Immature natural killer cell (primary cell): ENCODE results near the gene HNRNPM. TPM values are rescaled to one million over a fixed set of nuclear protein-coding genes. Genes with fewer than 3 reads are reported as not detected.
A peak's percentile ranks its signal among the peaks of the same experiment; 100 is the strongest.

ENCODE experiments used
- DNase-seq, 3 donors: peaks; one replicate each; pipeline ENCODE4 v3.0.0; 2022; ENCODE audit warnings: mixed read lengths in 1 of 3
- H3K27ac Mint-ChIP-seq, 6 donors: one replicate each; pipeline ENCODE4 v1.8.0; 2020; ENCODE audit warnings: mixed read lengths in 6 of 6, mild to moderate bottlenecking in 5 of 6, inconsistent platforms in 4 of 6, moderate library complexity in 3 of 6
- H3K27me3 Mint-ChIP-seq, 3 donors: one replicate each; pipeline ENCODE4 v1.8.0; 2020 to 2021; ENCODE audit warnings: low read depth in 3 of 3, mild to moderate bottlenecking in 3 of 3, mixed read lengths in 3 of 3, moderate library complexity in 3 of 3, inconsistent platforms in 1 of 3
- H3K36me3 Mint-ChIP-seq, 3 donors: one replicate each; pipeline ENCODE4 v1.8.0; 2020; ENCODE audit warnings: mixed read lengths in 3 of 3, inconsistent platforms in 2 of 3, mild to moderate bottlenecking in 2 of 3
- H3K4me1 Mint-ChIP-seq, 2 donors: one replicate each; pipeline ENCODE4 v1.8.0; 2020; ENCODE audit warnings: inconsistent platforms in 2 of 2, mild to moderate bottlenecking in 2 of 2, mixed read lengths in 2 of 2, moderate library complexity in 1 of 2
- H3K4me3 Mint-ChIP-seq, 5 donors: one replicate each; pipeline ENCODE4 v1.8.0; 2020; ENCODE audit warnings: mild to moderate bottlenecking in 5 of 5, mixed read lengths in 5 of 5, inconsistent platforms in 3 of 5, moderate library complexity in 3 of 5
- H3K9me3 Mint-ChIP-seq, 6 donors: one replicate each; pipeline ENCODE4 v1.8.0; 2020; ENCODE audit warnings: mild to moderate bottlenecking in 6 of 6, mixed read lengths in 6 of 6, inconsistent platforms in 4 of 6, moderate library complexity in 3 of 6
- polyA plus RNA-seq, 3 donors: library from polyadenylated mRNA; unstranded; fragments of 300-500 nt; fragmentation: Illumina TruSeq; gene quantifications; one replicate each; pipeline ENCODE4 v1.2.3, GENCODE V29; 2021

HNRNPM gene
- polyA plus RNA-seq, 3 donors from 2014 or later, result 163 to 287 (median 209) TPM

GRCh38 chr19:8473648-8474476, 29.1 kb downstream of the HNRNPM start:
- no peak overlapping the region for H3K4me3 Mint-ChIP-seq
- peaks cover 18 to 54% (median 32%) of the 10 kb centered on the region in 3 donors for H3K36me3 Mint-ChIP-seq
- peaks cover 27 to 43% of the 10 kb centered on the region in 2 donors for H3K4me1 Mint-ChIP-seq
- H3K27ac Mint-ChIP-seq, result peak overlapping the region in 4 of 6 donors; percentile 20 to 78 (median 68)
- H3K27me3 Mint-ChIP-seq, result peaks cover 0 to 12% (median 9%) of the 10 kb centered on the region in 3 donors
- no peaks in the 10 kb centered on the region for H3K9me3 Mint-ChIP-seq
- DNase-seq, result no peak

DNA sequence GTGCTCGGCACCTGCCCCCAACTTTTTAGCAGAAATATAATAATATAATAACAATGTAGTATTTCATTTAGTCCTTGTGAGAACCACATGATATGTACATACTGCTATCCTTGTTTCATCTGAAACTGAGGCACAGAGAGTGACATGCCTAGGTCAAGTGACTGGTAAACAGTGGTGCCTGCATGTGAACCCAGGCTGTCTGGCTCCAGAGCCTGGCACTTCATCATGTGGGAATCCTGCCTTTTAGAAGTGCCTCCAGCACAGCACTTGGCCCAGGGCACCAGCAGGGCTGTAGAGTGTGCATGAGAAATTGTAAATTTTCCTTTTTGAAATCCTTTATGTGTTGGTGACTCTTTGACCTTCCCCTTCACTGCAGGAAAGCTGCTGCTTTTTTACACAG, 30.2 kb downstream of the HNRNPM start:
- Mint-ChIP-seq H3K9me3 (no peaks in the 10 kb centered on the region), H3K4me1 (peaks cover 31 to 49% of the 10 kb centered on the region in 2 donors), H3K27me3 (peaks cover 0 to 9% (median 9%) of the 10 kb centered on the region in 3 donors), H3K36me3 (peaks cover 9 to 43% (median 24%) of the 10 kb centered on the region in 3 donors), H3K27ac (no peak overlapping the region), H3K4me3 (no peak overlapping the region)
- DNase-seq, result no peak

DNA sequence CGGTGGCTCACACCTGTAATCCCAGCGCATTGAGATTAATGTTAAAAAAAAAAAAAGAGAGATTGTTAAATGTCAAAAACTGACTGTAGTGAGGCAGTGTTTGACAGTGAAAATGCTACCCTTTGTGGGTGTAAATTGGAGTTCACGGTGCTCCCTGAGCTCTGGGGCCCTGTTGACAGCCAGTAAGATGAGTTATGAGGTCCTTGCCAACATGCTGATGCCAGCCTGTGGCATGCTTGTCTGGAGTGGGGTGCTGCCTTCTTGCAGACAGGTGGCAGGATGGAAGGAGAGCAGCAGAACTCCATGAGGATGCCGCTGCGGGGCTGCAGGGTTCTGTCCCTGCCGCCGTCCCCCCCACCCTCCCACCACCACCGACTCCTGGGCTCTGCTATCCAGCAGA, 31.7 kb downstream of the HNRNPM start:
- Mint-ChIP-seq H3K27me3 (peaks cover 0 to 11% (median 9%) of the 10 kb centered on the region in 3 donors), H3K36me3 (peaks cover 9 to 29% (median 17%) of the 10 kb centered on the region in 3 donors), H3K9me3 (no peaks in the 10 kb centered on the region), H3K27ac (peak overlapping the region in 1 of 6 donors; percentile 67), H3K4me1 (peaks cover 45 to 62% of the 10 kb centered on the region in 2 donors), H3K4me3 (no peak overlapping the region)
- DNase-seq, result no peak

GRCh38 chr19:8477889-8478288, 33.1 kb downstream of the HNRNPM start:
- Mint-ChIP-seq H3K36me3 (peaks cover 10 to 37% (median 19%) of the 10 kb centered on the region in 3 donors), H3K27ac (peak overlapping the region; percentile 75 to 93 (median 86)), H3K9me3 (no peaks in the 10 kb centered on the region), H3K4me1 (peaks cover 51 to 68% of the 10 kb centered on the region in 2 donors), H3K27me3 (peaks cover 0 to 10% (median 9%) of the 10 kb centered on the region in 3 donors), H3K4me3 (peak overlapping the region; percentile 2 to 64 (median 8))
- DNase-seq, result peak; percentile 14 to 24 (median 16)

DNA sequence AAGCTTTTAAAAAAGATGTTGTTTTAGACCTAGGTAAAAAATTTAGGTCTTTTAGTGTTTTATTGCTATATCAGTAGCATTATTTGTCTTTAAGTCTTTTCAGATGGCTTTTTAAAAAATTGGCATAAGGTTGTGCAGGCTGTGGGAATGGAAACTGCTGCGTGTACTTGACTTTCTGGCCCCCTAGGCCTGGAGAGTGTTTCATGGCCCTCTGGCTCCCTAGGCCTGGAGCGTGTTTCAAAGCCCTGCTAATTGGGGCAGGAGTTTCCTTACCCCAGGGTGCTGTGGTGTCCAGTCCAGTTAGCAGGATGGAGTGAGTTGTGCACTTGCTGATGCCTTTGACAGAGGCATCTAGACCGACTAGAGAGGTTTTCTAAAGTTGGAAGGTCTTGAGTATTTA, 33.8 kb downstream of the HNRNPM start:
- Mint-ChIP-seq H3K4me1 (peaks cover 53 to 71% of the 10 kb centered on the region in 2 donors), H3K27me3 (peaks cover 0 to 10% (median 9%) of the 10 kb centered on the region in 3 donors), H3K9me3 (no peaks in the 10 kb centered on the region), H3K4me3 (peak overlapping the region in 2 of 5 donors; percentile 19 to 48), H3K36me3 (peaks cover 11 to 40% (median 21%) of the 10 kb centered on the region in 3 donors), H3K27ac (peak overlapping the region in 4 of 6 donors; percentile 60 to 90 (median 76))
- no peak for DNase-seq

- peaks cover 2 to 14% (median 11%) of the 10 kb centered on the region in 3 donors for H3K27me3 Mint-ChIP-seq
- H3K4me3 Mint-ChIP-seq, result peak overlapping the region in 4 of 5 donors; percentile 7 to 74 (median 56)
- peak overlapping the region; percentile 42 to 82 (median 76) for H3K27ac Mint-ChIP-seq
- H3K36me3 Mint-ChIP-seq, result peaks cover 9 to 29% (median 16%) of the 10 kb centered on the region in 3 donors
- DNase-seq, result no peak
- H3K4me1 Mint-ChIP-seq, result peaks cover 50 to 55% of the 10 kb centered on the region in 2 donors
- H3K9me3 Mint-ChIP-seq, result no peaks in the 10 kb centered on the region
These were observed 36.4 kb downstream of the HNRNPM start for GRCh38 chr19:8481201-8481600.

DNA sequence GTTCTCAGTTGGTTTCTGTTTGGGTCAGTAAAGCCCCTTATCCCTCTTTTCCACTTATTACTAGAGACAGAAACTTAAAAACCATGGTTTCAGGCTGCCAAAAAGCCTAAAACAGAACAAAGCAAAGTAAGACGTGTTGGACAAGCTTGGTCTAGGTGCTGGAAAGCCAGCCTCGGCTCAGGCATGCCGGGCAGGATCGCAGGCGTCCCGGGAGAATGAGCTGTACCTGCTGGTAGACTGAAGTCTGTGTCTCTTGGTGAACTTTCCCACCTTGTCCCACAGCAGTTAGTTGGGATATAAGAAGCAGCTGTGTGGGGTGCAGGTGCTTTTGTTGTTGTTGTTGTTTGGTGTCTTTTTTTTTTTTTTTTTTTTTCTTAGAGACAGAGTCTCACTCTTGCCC, 36.8 kb downstream of the HNRNPM start:
- peaks cover 9 to 30% (median 19%) of the 10 kb centered on the region in 3 donors for H3K36me3 Mint-ChIP-seq
- H3K9me3 Mint-ChIP-seq, result no peaks in the 10 kb centered on the region
- peak overlapping the region in 5 of 6 donors; percentile 9 to 82 (median 76) for H3K27ac Mint-ChIP-seq
- no peak overlapping the region for H3K4me3 Mint-ChIP-seq
- peaks cover 2 to 15% (median 12%) of the 10 kb centered on the region in 3 donors for H3K27me3 Mint-ChIP-seq
- no peak for DNase-seq
- H3K4me1 Mint-ChIP-seq, result peaks cover 53 to 55% of the 10 kb centered on the region in 2 donors

GRCh38 chr19:8482696-8483095, 37.9 kb downstream of the HNRNPM start:
- H3K4me3 Mint-ChIP-seq, result no peak overlapping the region
- no peaks in the 10 kb centered on the region for H3K9me3 Mint-ChIP-seq
- H3K36me3 Mint-ChIP-seq, result peaks cover 9 to 33% (median 27%) of the 10 kb centered on the region in 3 donors
- H3K4me1 Mint-ChIP-seq, result peaks cover 53 to 56% of the 10 kb centered on the region in 2 donors
- H3K27me3 Mint-ChIP-seq, result peaks cover 2 to 18% (median 15%) of the 10 kb centered on the region in 3 donors
- no peak for DNase-seq
- H3K27ac Mint-ChIP-seq, result peak overlapping the region in 2 of 6 donors; percentile 4 to 41

DNA sequence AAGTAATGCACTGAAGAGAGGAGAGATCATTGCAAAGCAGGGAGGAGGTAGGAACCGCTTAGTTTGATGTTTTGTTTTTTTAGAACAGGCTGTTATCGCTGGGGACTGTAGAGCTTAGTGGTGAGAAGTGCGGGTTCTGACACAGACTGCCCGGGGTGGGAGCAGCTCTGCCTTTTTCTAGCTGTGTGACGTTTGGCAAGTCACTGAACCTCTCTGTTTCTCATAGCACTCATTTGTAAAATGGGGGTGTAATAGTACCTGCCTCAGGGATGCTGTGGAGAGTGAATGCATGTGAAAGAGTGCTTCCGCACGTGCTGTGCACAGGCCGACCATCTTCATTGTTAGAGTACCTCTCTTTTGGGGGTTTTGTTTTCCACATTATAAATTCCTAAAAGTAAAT, 38.4 kb downstream of the HNRNPM start:
- peaks cover 3 to 15% (median 12%) of the 10 kb centered on the region in 3 donors for H3K27me3 Mint-ChIP-seq
- no peak for DNase-seq
- H3K36me3 Mint-ChIP-seq, result peaks cover 6 to 31% (median 24%) of the 10 kb centered on the region in 3 donors
- H3K27ac Mint-ChIP-seq, result peak overlapping the region in 4 of 6 donors; percentile 9 to 41 (median 15)
- H3K4me1 Mint-ChIP-seq, result peaks cover 53 to 56% of the 10 kb centered on the region in 2 donors
- no peak overlapping the region for H3K4me3 Mint-ChIP-seq
- no peaks in the 10 kb centered on the region for H3K9me3 Mint-ChIP-seq

- no peaks in the 10 kb centered on the region for H3K9me3 Mint-ChIP-seq
- peaks cover 53 to 54% of the 10 kb centered on the region in 2 donors for H3K4me1 Mint-ChIP-seq
- DNase-seq, result no peak
- H3K27ac Mint-ChIP-seq, result no peak overlapping the region
- peaks cover 4 to 16% (median 13%) of the 10 kb centered on the region in 3 donors for H3K27me3 Mint-ChIP-seq
- H3K36me3 Mint-ChIP-seq, result peaks cover 5 to 35% (median 20%) of the 10 kb centered on the region in 3 donors
- no peak overlapping the region for H3K4me3 Mint-ChIP-seq
These were observed 39.6 kb downstream of the HNRNPM start for GRCh38 chr19:8484331-8484894.

GRCh38 chr19:8485561-8486371, 41.0 kb downstream of the HNRNPM start:
- Mint-ChIP-seq H3K36me3 (peaks cover 5 to 37% (median 20%) of the 10 kb centered on the region in 3 donors), H3K9me3 (no peaks in the 10 kb centered on the region), H3K4me3 (no peak overlapping the region), H3K27ac (peak overlapping the region in 4 of 6 donors; percentile 26 to 88 (median 58)), H3K27me3 (peaks cover 8 to 16% (median 13%) of the 10 kb centered on the region in 3 donors), H3K4me1 (peaks cover 47 to 48% of the 10 kb centered on the region in 2 donors)
- no peak for DNase-seq

- H3K9me3 Mint-ChIP-seq, result no peaks in the 10 kb centered on the region
- H3K4me3 Mint-ChIP-seq, result peak overlapping the region in 4 of 5 donors; percentile 39 to 77 (median 54)
- peaks cover 38 to 39% of the 10 kb centered on the region in 2 donors for H3K4me1 Mint-ChIP-seq
- peak overlapping the region; percentile 85 to 91 (median 88) for H3K27ac Mint-ChIP-seq
- peaks cover 5 to 37% (median 20%) of the 10 kb centered on the region in 3 donors for H3K36me3 Mint-ChIP-seq
- H3K27me3 Mint-ChIP-seq, result peaks cover 8 to 16% (median 8%) of the 10 kb centered on the region in 3 donors
- DNase-seq, result no peak
These were observed 41.9 kb downstream of the HNRNPM start for GRCh38 chr19:8486661-8487136.
